ENCODE data around the gene DMRTC2.

DMRTC2 gene

DNA sequence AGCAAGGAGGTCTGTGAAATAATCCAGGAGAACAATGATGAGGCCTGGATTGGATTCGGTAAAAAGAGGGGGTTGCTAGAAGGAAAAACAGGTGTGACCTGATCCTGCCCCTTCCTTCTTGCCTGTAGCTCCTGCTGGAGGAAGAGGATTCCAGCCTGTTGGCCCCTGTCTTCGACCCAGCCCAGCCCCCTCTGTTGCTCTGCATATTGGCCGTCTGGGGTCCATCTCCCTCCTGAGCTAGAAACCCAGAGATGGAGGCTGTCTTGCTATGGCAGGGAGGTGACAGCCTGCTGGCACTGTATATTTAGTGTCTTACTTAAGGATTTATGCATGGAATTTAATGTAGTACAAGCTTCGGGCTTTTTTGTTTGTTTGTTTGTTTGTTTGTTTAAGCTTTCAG lies 6.6 kb downstream of the DMRTC2 start:
- Histone ChIP-seq H3K9me3 (no peaks in the 10 kb centered on the region), H3K36me3 (no peaks in the 10 kb centered on the region), H3K27ac (no peak overlapping the region), H3K4me1 (ENCODE audit: control insufficient read depth in 1 of 2, insufficient read depth in 1 of 2, low read depth in 1 of 2, low read length in 1 of 2) (no peaks in the 10 kb centered on the region), H3K27me3 (peaks cover 9% of the 10 kb centered on the region), H3K4me3 (ENCODE audit: low read depth in 1 of 2, low read length in 1 of 2) (no peak overlapping the region)
- TF ChIP-seq, protein P1, sequence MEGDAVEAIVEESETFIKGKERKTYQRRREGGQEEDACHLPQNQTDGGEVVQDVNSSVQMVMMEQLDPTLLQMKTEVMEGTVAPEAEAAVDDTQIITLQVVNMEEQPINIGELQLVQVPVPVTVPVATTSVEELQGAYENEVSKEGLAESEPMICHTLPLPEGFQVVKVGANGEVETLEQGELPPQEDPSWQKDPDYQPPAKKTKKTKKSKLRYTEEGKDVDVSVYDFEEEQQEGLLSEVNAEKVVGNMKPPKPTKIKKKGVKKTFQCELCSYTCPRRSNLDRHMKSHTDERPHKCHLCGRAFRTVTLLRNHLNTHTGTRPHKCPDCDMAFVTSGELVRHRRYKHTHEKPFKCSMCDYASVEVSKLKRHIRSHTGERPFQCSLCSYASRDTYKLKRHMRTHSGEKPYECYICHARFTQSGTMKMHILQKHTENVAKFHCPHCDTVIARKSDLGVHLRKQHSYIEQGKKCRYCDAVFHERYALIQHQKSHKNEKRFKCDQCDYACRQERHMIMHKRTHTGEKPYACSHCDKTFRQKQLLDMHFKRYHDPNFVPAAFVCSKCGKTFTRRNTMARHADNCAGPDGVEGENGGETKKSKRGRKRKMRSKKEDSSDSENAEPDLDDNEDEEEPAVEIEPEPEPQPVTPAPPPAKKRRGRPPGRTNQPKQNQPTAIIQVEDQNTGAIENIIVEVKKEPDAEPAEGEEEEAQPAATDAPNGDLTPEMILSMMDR (IDR thresholded peaks at IDR 0.05), result no peak

DNA sequence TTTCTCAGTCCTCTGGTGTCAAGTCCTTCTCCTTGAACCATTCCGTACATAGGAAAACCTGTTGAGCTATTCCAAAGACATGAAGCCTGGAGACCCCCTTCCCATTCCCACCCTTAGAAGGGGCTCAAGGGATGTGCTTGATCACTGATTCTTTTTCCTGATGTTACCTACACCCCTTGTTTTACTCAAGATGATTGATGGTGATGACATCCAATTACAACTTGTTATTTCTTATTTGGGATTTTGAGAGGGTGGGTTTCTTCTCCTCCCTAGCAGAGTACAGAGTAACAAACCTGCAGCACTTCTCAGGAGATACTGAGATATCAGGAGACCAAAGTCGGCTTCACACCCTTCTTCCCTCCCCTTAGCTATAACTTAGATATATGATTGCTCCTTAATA lies 8.5 kb downstream of the DMRTC2 start:
- H3K4me3 ChIP-seq (ENCODE audit: low read depth in 1 of 2, low read length in 1 of 2), result no peak overlapping the region
- H3K9me3 ChIP-seq, result no peaks in the 10 kb centered on the region
- peaks cover 9% of the 10 kb centered on the region for H3K27me3 ChIP-seq
- no peaks in the 10 kb centered on the region for H3K4me1 ChIP-seq (ENCODE audit: control insufficient read depth in 1 of 2, insufficient read depth in 1 of 2, low read depth in 1 of 2, low read length in 1 of 2)
- no peak overlapping the region for H3K27ac ChIP-seq
- TF ChIP-seq, protein P1 (IDR thresholded peaks at IDR 0.05), result no peak
- no peaks in the 10 kb centered on the region for H3K36me3 ChIP-seq

DNA sequence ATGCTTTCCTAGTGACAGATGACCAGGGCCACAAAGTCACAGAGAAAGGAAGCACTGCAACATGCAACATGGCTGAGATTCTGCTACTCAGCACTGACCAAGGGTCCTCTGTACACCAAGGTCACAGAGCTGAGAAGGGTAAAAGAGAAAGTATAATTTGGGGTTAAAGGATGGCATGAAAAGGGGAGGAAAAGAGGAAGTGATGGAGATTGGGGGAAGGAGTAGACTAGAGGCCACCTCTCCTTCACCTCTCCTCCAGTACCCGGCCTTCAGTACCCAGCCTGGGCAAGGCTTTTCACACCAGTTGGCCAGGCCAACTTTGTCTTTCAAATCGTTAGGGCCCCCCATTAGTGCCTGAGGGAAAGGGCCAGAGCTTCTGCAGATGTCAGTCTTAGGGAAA lies 8.9 kb downstream of the DMRTC2 start:
- TF ChIP-seq, protein P1 (IDR thresholded peaks at IDR 0.05), result no peak
- Histone ChIP-seq H3K4me1 (ENCODE audit: control insufficient read depth in 1 of 2, insufficient read depth in 1 of 2, low read depth in 1 of 2, low read length in 1 of 2) (peaks cover under 1 to 1% of the 10 kb centered on the region in 2 experiments), H3K36me3 (no peaks in the 10 kb centered on the region)

DNA sequence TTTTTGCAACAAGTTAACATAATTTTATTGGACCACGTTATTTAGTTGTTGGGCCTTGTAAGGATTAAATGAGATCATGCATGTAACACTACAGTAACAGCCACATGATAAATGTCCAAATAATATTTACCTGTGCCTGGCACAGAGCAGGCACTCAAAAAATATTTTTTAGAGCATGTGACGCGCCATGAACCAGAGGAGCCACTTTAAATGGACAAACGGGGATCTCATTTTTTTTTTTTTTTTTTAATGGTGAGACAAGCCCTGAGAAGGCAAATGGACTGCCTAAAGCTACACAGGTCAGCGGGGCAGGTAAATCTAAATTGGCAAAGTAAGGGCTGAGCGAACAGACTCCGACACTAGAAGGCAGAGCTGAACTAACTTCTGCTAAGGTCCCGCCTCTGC lies 14.4 kb downstream of the DMRTC2 start:
- H3K4me3 ChIP-seq (ENCODE audit: low read depth in 1 of 2, low read length in 1 of 2), result peak overlapping the region; percentile 94 to 96
- H3K9me3 ChIP-seq, result no peaks in the 10 kb centered on the region
- no peaks in the 10 kb centered on the region for H3K27me3 ChIP-seq
- H3K4me1 ChIP-seq (ENCODE audit: control insufficient read depth in 1 of 2, insufficient read depth in 1 of 2, low read depth in 1 of 2, low read length in 1 of 2), result peaks cover 25 to 26% of the 10 kb centered on the region in 2 experiments
- H3K36me3 ChIP-seq, result peaks cover 8% of the 10 kb centered on the region
- H3K27ac ChIP-seq, result peak overlapping the region; percentile 99
- TF ChIP-seq, protein P1 (IDR thresholded peaks at IDR 0.05), result no peak

More for the DNA sequence above, 8.9 kb downstream of the DMRTC2 start:
- peaks cover 9% of the 10 kb centered on the region for H3K27me3 ChIP-seq
- no peak overlapping the region for H3K27ac ChIP-seq
- no peak overlapping the region for H3K4me3 ChIP-seq (ENCODE audit: low read depth in 1 of 2, low read length in 1 of 2)
- H3K9me3 ChIP-seq, result no peaks in the 10 kb centered on the region

DNA sequence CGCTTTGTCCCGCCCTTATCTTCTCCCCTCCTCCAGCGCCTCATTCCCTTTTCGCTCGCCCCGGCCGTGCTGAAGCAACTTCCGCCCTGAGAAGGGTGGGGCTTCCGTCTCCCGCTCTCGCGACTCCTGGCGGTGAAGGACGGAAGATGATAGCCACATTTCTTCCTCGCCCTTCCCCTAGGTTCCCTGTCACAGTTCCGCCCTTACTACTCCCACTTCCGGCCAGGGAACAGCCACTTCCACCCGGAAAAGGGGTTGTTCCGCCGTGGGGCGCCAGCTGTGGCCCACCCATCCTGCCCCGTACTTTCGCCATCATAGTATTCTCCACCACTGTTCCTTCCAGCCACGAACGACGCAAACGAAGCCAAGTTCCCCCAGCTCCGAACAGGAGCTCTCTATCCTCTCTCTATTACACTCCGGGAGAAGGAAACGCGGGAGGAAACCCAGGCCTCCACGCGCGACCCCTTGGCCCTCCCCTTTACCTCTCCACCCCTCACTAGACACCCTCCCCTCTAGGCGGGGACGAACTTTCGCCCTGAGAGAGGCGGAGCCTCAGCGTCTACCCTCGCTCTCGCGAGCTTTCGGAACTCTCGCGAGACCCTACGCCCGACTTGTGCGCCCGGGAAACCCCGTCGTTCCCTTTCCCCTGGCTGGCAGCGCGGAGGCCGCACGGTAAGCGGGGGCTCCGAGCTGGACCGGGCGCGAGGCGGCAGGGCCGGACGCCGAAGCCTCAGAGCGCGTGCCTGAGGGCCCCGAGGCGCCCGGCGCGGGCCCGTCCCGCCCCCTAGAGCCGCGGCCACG lies 15.0 kb downstream of the DMRTC2 start, which contains the start of gene RPS19:
RPS19 (plus strand) TSS at position 638 of the 801 bp plus-strand sequence. CDS start 520 bp downstream, outside the sequence.
- Histone ChIP-seq H3K4me1 (ENCODE audit: control insufficient read depth in 1 of 2, insufficient read depth in 1 of 2, low read depth in 1 of 2, low read length in 1 of 2) (peaks cover 25 to 26% of the 10 kb centered on the region in 2 experiments), H3K27ac (peak within 1 kb of the TSS; percentile 99), H3K27me3 (no peaks in the 10 kb centered on the region), H3K9me3 (no peaks in the 10 kb centered on the region), H3K36me3 (peaks cover 13% of the 10 kb centered on the region), H3K4me3 (ENCODE audit: low read depth in 1 of 2, low read length in 1 of 2) (peak within 1 kb of the TSS; percentile 94 to 96)
- TF ChIP-seq, protein P1 (IDR thresholded peaks at IDR 0.05), result peak; percentile 90

All from neutrophil (primary cell).